SK-N-MC (cell line): ENCODE results near the gene WDR33.

Experiments used
- EZH2 ChIP-seq: fragments of 200-600 bp; sonication (generic); IDR thresholded peaks from one replicate; pipeline ENCODE4 v1.6.1; 2017; ENCODE audit warnings: antibody characterized with exemption
- FOXP2 ChIP-seq: optimal IDR thresholded peaks from 2 replicates; pipeline ENCODE3; 2011; ENCODE audit warnings: mild to moderate bottlenecking, moderate library complexity; ENCODE audit not compliant: insufficient read depth; ENCODE audit errors: extremely low read length, control extremely low read depth
- POLR2AphosphoS5 ChIP-seq: IDR thresholded peaks from 2 replicates; pipeline ENCODE4 v1.6.1; 2012; ENCODE audit warnings: mild to moderate bottlenecking, low read depth, low read length, borderline replicate concordance

GRCh38 chr2:127698553-127699355 is 112.2 kb downstream of the WDR33 start:
- TF ChIP-seq POLR2AphosphoS5 (no peak), EZH2 (no peak), FOXP2 (no peak)
